ENCODE results near the gene ZNF776. TPM values are rescaled to one million over a fixed set of nuclear protein-coding genes. Genes with fewer than 3 reads are reported as not detected.

The ZNF776 gene
- total RNA-seq, 2 donors from 2014 or later = 4.3 to 8.8 TPM

DNA sequence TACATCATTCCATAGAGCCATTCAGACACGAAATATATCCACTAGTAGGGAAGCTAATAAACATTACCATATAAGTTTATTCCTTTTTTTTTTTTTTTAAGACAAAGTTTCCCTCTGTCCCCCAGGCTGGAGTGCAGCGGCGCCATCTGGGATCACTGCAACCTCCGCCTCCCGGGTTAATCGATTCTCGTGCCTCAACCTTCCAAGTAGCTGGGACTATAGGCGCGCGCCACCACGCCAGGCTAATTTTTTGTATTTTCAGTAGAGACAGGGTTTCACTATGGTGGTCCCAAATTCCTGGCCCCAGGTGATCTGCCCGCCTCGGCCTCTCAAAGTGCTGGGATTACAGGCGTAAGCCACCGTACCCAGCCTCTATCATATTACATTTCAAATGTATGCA lies 37.0 kb upstream of the ZNF776 start:
- peaks cover 0 to 38% (median 0%) of the 10 kb centered on the region in 3 donors for H3K9me3 ChIP-seq
- intact Hi-C loops (cut with DNase I) = no loop called here
- 31 to 53% methylated on average over 14 to 15 of the region's 15 CpGs for WGBS, 2 donors

GRCh38 chr19:57712222-57712621 lies 34.4 kb upstream of the ZNF776 start:
- TF ChIP-seq, protein P1, sequence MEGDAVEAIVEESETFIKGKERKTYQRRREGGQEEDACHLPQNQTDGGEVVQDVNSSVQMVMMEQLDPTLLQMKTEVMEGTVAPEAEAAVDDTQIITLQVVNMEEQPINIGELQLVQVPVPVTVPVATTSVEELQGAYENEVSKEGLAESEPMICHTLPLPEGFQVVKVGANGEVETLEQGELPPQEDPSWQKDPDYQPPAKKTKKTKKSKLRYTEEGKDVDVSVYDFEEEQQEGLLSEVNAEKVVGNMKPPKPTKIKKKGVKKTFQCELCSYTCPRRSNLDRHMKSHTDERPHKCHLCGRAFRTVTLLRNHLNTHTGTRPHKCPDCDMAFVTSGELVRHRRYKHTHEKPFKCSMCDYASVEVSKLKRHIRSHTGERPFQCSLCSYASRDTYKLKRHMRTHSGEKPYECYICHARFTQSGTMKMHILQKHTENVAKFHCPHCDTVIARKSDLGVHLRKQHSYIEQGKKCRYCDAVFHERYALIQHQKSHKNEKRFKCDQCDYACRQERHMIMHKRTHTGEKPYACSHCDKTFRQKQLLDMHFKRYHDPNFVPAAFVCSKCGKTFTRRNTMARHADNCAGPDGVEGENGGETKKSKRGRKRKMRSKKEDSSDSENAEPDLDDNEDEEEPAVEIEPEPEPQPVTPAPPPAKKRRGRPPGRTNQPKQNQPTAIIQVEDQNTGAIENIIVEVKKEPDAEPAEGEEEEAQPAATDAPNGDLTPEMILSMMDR (IDR thresholded peaks at IDR 0.05) = no peak
- TF ChIP-seq POLR2A (IDR thresholded peaks at IDR 0.05) = no peak
- no peak for DNase-seq
- H3K27me3 ChIP-seq = no peaks in the 10 kb centered on the region
- no peak for ATAC-seq
- peaks cover 0 to 29% (median 0%) of the 10 kb centered on the region in 3 donors for H3K9me3 ChIP-seq
- H3K27ac ChIP-seq = no peak overlapping the region
- intact Hi-C loops (cut with DNase I) = no loop called here
- H3K4me3 ChIP-seq = no peak overlapping the region
- H3K36me3 ChIP-seq (replicated peaks in 1 of 2; ENCODE audit: insufficient read depth in 1 of 2, low read depth in 2 of 2) = no peaks in the 10 kb centered on the region
- H3K4me1 ChIP-seq = no peaks in the 10 kb centered on the region
- WGBS, 2 donors = 39% methylated on average over 1 of the region's 1 CpG

More for the DNA sequence above, 37.0 kb upstream of the ZNF776 start:
- no peaks in the 10 kb centered on the region for H3K27me3 ChIP-seq
- ATAC-seq = no peak
- H3K4me3 ChIP-seq = no peak overlapping the region
- peak overlapping the region in 1 of 4 donors; percentile 67 for H3K27ac ChIP-seq
- peaks cover 7% of the 10 kb centered on the region for H3K4me1 ChIP-seq
- DNase-seq = no peak
- H3K36me3 ChIP-seq (replicated peaks in 1 of 2; ENCODE audit: insufficient read depth in 1 of 2, low read depth in 2 of 2) = no peaks in the 10 kb centered on the region
- TF ChIP-seq, protein P1 (IDR thresholded peaks at IDR 0.05) = no peak
- TF ChIP-seq POLR2A (IDR thresholded peaks at IDR 0.05) = no peak

- no peak for DNase-seq
- Histone ChIP-seq H3K27ac (no peak overlapping the region), H3K9me3 (peaks cover 0 to 53% (median 0%) of the 10 kb centered on the region in 3 donors), H3K36me3 (replicated peaks in 1 of 2; ENCODE audit: insufficient read depth in 1 of 2, low read depth in 2 of 2) (peaks cover 5 to 10% of the 10 kb centered on the region in 2 donors), H3K4me1 (no peaks in the 10 kb centered on the region), H3K27me3 (no peaks in the 10 kb centered on the region), H3K4me3 (no peak overlapping the region)
- no peak for ATAC-seq
- intact Hi-C loops (cut with DNase I) = no loop called here
- TF ChIP-seq, protein P1 (IDR thresholded peaks at IDR 0.05) = no peak
- TF ChIP-seq POLR2A (IDR thresholded peaks at IDR 0.05) = no peak
Measured at GRCh38 chr19:57719424-57719823, 27.2 kb upstream of the ZNF776 start.

GRCh38 chr19:57719901-57720519 lies 26.6 kb upstream of the ZNF776 start:
- TF ChIP-seq, protein P1 (IDR thresholded peaks at IDR 0.05) = no peak
- TF ChIP-seq POLR2A (IDR thresholded peaks at IDR 0.05) = no peak
- Histone ChIP-seq H3K4me3 (no peak overlapping the region), H3K27me3 (no peaks in the 10 kb centered on the region), H3K9me3 (peaks cover 0 to 58% (median 0%) of the 10 kb centered on the region in 3 donors), H3K27ac (no peak overlapping the region), H3K36me3 (replicated peaks in 1 of 2; ENCODE audit: insufficient read depth in 1 of 2, low read depth in 2 of 2) (peaks cover 5 to 10% of the 10 kb centered on the region in 2 donors), H3K4me1 (no peaks in the 10 kb centered on the region)
- DNase-seq = no peak
- intact Hi-C loops (cut with DNase I) = no loop called here
- ATAC-seq = no peak
- 92 to 100% methylated on average over 4 of the region's 4 CpGs for WGBS, 2 donors

DNA sequence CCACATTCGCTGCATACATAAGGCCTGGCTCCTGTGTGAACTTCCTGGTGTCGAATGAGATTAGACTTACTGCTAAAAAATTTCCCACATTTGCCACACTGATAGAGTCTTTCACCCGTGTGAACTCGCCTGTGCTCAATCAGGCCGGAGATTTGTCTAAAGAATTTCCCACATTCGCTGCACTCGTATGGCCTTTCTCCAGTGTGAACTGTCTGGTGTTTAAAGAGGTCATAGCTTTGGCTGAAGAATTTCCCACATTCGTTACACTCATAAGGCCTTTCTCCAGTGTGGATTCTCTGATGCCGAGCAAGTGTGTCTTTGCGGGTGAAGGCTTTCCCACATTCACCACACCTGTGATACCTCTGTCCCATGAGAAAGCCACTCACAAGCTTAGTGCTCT lies 25.7 kb upstream of the ZNF776 start:
- Histone ChIP-seq H3K27me3 (no peaks in the 10 kb centered on the region), H3K9me3 (peaks cover 0 to 64% (median 0%) of the 10 kb centered on the region in 3 donors), H3K27ac (no peak overlapping the region), H3K4me1 (no peaks in the 10 kb centered on the region), H3K36me3 (replicated peaks in 1 of 2; ENCODE audit: insufficient read depth in 1 of 2, low read depth in 2 of 2) (peaks cover 5 to 10% of the 10 kb centered on the region in 2 donors), H3K4me3 (no peak overlapping the region)
- TF ChIP-seq, protein P1 (IDR thresholded peaks at IDR 0.05) = no peak
- no peak for TF ChIP-seq POLR2A (IDR thresholded peaks at IDR 0.05)
- intact Hi-C loops (cut with DNase I) = no loop called here
- 96 to 98% methylated on average over 10 of the region's 10 CpGs for WGBS, 2 donors
- DNase-seq (no peak), ATAC-seq (no peak)

Data from body of pancreas (tissue), 4 donors.